Endothelial cell of umbilical vein (primary cell): ENCODE results near the gene ZNF234. TPM values are rescaled to one million over a fixed set of nuclear protein-coding genes. Genes with fewer than 3 reads are reported as not detected.

Source experiments
- BruUV-seq: library from RNA; stranded (reverse); fragments of 400-500 nt; replicated peaks from 2 replicates; lab custom pipeline; 2021; lab: Mats Ljungman, UMichigan
- CTCF ChIA-PET: fragments of 300-600, 350-600 bp; sonication (Branson Sonifier 250); formaldehyde crosslinking; loops from one replicate; lab custom pipeline; 2021; ENCODE audit warnings: antibody characterized with exemption, inconsistent platforms; lab: Charles Lee
- POLR2A ChIA-PET: fragments of 300-600, 350-600 bp; sonication (Branson Sonifier 250); formaldehyde crosslinking; loops from one replicate; lab custom pipeline; 2021; ENCODE audit warnings: antibody characterized with exemption, inconsistent platforms; lab: Charles Lee
- DNase-seq: peaks from one replicate; pipeline ENCODE4 v3.0.0-alpha.2; 2011; ENCODE audit warnings: low read depth, low spot score
- FAIRE-seq: peaks from 2 replicates; lab custom pipeline; 2011; peaks lifted over from hg19 to GRCh38; lab: Jason Lieb, UNC
- H2AFZ ChIP-seq: 2 replicates; pipeline ENCODE4 v1.6.0; 2012; ENCODE audit warnings: low read depth, low read length, control low read depth, inconsistent platforms
- H3K27ac ChIP-seq: 2 replicates; pipeline ENCODE4 v1.5.1; 2011; ENCODE audit warnings: low read depth, mild to moderate bottlenecking, control low read depth, low read length, moderate library complexity; ENCODE audit not compliant: insufficient read depth
- H3K27me3 ChIP-seq, 2 experiments: 2 replicates each; pipeline versions ENCODE4 v1.6.0 to v1.6.1; 2011; ENCODE audit warnings: low read length in 2 of 2, mixed read lengths in 1 of 2; ENCODE audit not compliant: control insufficient read depth in 2 of 2, insufficient read depth in 2 of 2
- H3K36me3 ChIP-seq, 2 experiments: 2 replicates in 1 of 2; 3 replicates in 1 of 2; pipeline ENCODE4 v1.5.1; 2011; ENCODE audit warnings: low read length in 2 of 2, mild to moderate bottlenecking in 1 of 2, moderate library complexity in 1 of 2; ENCODE audit not compliant: control insufficient read depth in 2 of 2, insufficient read depth in 2 of 2; ENCODE audit errors: extremely low read depth in 1 of 2
- H3K4me1 ChIP-seq: 3 replicates; pipeline ENCODE4 v1.5.1; 2011; ENCODE audit warnings: mild to moderate bottlenecking, low read length; ENCODE audit not compliant: control insufficient read depth, insufficient read depth; ENCODE audit errors: extremely low read depth
- H3K4me2 ChIP-seq: 2 replicates; pipeline ENCODE4 v1.6.1; 2011; ENCODE audit warnings: low read length, control low read depth, mixed read lengths; ENCODE audit not compliant: insufficient read depth
- H3K4me3 ChIP-seq, 3 experiments: fragments of 200-600 bp in 1 of 3; sonication (generic), shearing (Covaris generic) in 1 of 3; replicated peaks in 1 of 3; 2 replicates each; pipeline ENCODE4 v1.5.1; 2011 to 2016; ENCODE audit warnings: control low read depth in 3 of 3, low read length in 3 of 3, mild to moderate bottlenecking in 2 of 3, inconsistent platforms in 1 of 3, low read depth in 1 of 3, moderate library complexity in 1 of 3; ENCODE audit not compliant: insufficient read depth in 1 of 3
- H3K79me2 ChIP-seq: 2 replicates; pipeline ENCODE4 v1.6.0; 2012; ENCODE audit warnings: low read length, inconsistent platforms; ENCODE audit not compliant: control insufficient read depth, insufficient read depth
- H3K9ac ChIP-seq: replicated peaks from 2 replicates; pipeline ENCODE3; 2011; ENCODE audit warnings: low read length, control low read depth; ENCODE audit not compliant: insufficient read depth; ENCODE audit errors: extremely low read depth
- H3K9me1 ChIP-seq: replicated peaks from 3 replicates; pipeline ENCODE4 v1.6.0; 2011; ENCODE audit warnings: mild to moderate bottlenecking, low read length; ENCODE audit not compliant: control insufficient read depth, insufficient read depth; ENCODE audit errors: extremely low read depth
- H3K9me3 ChIP-seq: replicated peaks from 2 replicates; pipeline ENCODE4 v1.5.1; 2012; ENCODE audit warnings: low read length, inconsistent platforms; ENCODE audit not compliant: control insufficient read depth, insufficient read depth
- H4K20me1 ChIP-seq: replicated peaks from 2 replicates; pipeline ENCODE3; 2011; ENCODE audit warnings: mild to moderate bottlenecking, low read length; ENCODE audit not compliant: control insufficient read depth, insufficient read depth; ENCODE audit errors: extremely low read depth
- EZH2 ChIP-seq: IDR thresholded peaks from 2 replicates; pipeline ENCODE4 v1.6.1; 2012; ENCODE audit warnings: borderline replicate concordance, low read depth, mild to moderate bottlenecking, moderate library complexity, low read length, inconsistent platforms; ENCODE audit not compliant: severe bottlenecking
- FOS ChIP-seq: IDR thresholded peaks from 2 replicates; pipeline ENCODE4 v1.6.1; 2011; ENCODE audit warnings: mild to moderate bottlenecking, low read length, moderate library complexity, borderline replicate concordance; ENCODE audit not compliant: insufficient read depth
- GATA2 ChIP-seq: IDR thresholded peaks from 2 replicates; pipeline ENCODE4 v1.7.0; 2011; ENCODE audit warnings: low read depth, mild to moderate bottlenecking, moderate library complexity, mixed read lengths, low read length; ENCODE audit not compliant: insufficient read length, insufficient read depth
- JUN ChIP-seq: IDR thresholded peaks from 2 replicates; pipeline ENCODE4 v1.6.1; 2011; ENCODE audit warnings: borderline replicate concordance, low read depth; ENCODE audit not compliant: insufficient read length, insufficient read depth
- MYC ChIP-seq: IDR thresholded peaks from one replicate; pipeline ENCODE4 v1.6.1; 2011; ENCODE audit warnings: mild to moderate bottlenecking, low read depth, low read length
- POLR2A ChIP-seq: IDR thresholded peaks from 2 replicates; pipeline ENCODE4 v1.6.1; 2012; ENCODE audit warnings: low read depth, mild to moderate bottlenecking, control low read depth, low read length
- POLR2AphosphoS5 ChIP-seq: IDR thresholded peaks from 2 replicates; pipeline ENCODE4 v1.6.1; 2012; ENCODE audit warnings: low read depth, mild to moderate bottlenecking, control low read depth, low read length, moderate library complexity; ENCODE audit not compliant: insufficient read depth
- dilution Hi-C: fragments of 300-500 bp; cut with MboI; formaldehyde crosslinking; loops from one replicate; pipeline ENCODE4 v1.15.0; 2019; ENCODE audit warnings: low sequenced_read_pairs; ENCODE audit not compliant: extremely low pct_ligation_motif_present
- intact Hi-C: fragments of 100-400 bp; cut with micrococcal nuclease; formaldehyde crosslinking; loops from one replicate; pipeline ENCODE4 v1.10.0; 2022
- polyA plus RNA-seq, 4 experiments: library from polyadenylated mRNA; depleted of rRNA in 3 of 4; stranded (reverse) in 3 of 4; unstranded in 1 of 4; fragments of >200 nt; gene quantifications; 2 replicates each; pipeline versions ENCODE4 v1.2.1 to v1.2.3, GENCODE V29; 2011 to 2012; ENCODE audit warnings: missing spikeins in 1 of 4
- total RNA-seq: library from RNA; stranded (reverse); gene quantifications from 2 replicates; pipeline ENCODE4 v1.2.3, GENCODE V29; 2021
- TF ChIP-seq, protein P1 (sequence below), 2 donors: IDR thresholded peaks; 1 replicate in 1 of 2; 2 replicates in 1 of 2; pipeline ENCODE4 v1.5.1; 2011; ENCODE audit warnings: low read length in 2 of 2, mild to moderate bottlenecking in 2 of 2, moderate library complexity in 2 of 2, control low read depth in 1 of 2, inconsistent platforms in 1 of 2, low read depth in 1 of 2; ENCODE audit not compliant: insufficient read depth in 1 of 2; ENCODE audit errors: extremely low read depth in 1 of 2
- TF ChIP-seq, protein P2 (sequence below): IDR thresholded peaks from 2 replicates; pipeline ENCODE4 v1.6.1; 2011; ENCODE audit not compliant: insufficient read depth, insufficient read length

ZNF234 gene
- total and polyA plus RNA-seq, 2 donors (not counting 3 experiments of a cell fraction or from before 2014, with no cell fraction given) = 2.5 to 11.9 TPM

DNA sequence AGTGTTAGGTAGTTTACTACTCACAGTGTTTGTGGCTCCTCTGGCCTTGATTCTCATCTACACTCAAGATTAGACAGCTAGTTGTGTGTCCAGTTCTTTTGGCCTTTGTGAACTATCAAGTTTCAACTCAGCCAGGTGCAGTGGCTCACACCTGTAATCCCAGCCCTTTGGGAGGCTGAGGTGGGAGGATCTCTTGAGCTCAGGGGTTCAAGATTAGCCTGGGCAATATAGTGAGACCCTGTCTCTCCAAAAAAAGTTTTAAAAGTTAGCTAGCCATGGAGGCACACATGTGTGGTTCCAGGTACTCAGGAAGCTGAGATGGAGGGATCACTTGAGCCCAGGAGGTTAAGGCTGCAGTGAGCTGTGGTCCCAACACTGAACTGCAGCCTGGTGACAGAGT, 39.6 kb downstream of the ZNF234 start:
- no peaks in the 10 kb centered on the region for H3K4me1 ChIP-seq
- no peak overlapping the region for H3K27ac ChIP-seq
- ChIA-PET CTCF (no interaction called here), POLR2A (no interaction called here)
- no peaks in the 10 kb centered on the region for H3K9me1 ChIP-seq
- H3K9ac ChIP-seq = no peak overlapping the region
- FAIRE-seq (no peak), DNase-seq (no peak)
- dilution Hi-C loops (no loop called here), intact Hi-C loops (no loop called here)
- TF ChIP-seq FOS (no peak), GATA2 (no peak), JUN (no peak), MYC (no peak), POLR2AphosphoS5 (no peak), POLR2A (no peak), EZH2 (no peak)
- TF ChIP-seq, protein P1, sequence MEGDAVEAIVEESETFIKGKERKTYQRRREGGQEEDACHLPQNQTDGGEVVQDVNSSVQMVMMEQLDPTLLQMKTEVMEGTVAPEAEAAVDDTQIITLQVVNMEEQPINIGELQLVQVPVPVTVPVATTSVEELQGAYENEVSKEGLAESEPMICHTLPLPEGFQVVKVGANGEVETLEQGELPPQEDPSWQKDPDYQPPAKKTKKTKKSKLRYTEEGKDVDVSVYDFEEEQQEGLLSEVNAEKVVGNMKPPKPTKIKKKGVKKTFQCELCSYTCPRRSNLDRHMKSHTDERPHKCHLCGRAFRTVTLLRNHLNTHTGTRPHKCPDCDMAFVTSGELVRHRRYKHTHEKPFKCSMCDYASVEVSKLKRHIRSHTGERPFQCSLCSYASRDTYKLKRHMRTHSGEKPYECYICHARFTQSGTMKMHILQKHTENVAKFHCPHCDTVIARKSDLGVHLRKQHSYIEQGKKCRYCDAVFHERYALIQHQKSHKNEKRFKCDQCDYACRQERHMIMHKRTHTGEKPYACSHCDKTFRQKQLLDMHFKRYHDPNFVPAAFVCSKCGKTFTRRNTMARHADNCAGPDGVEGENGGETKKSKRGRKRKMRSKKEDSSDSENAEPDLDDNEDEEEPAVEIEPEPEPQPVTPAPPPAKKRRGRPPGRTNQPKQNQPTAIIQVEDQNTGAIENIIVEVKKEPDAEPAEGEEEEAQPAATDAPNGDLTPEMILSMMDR (IDR thresholded peaks at IDR 0.05; ENCODE audit: extremely low read depth in 1 of 2, insufficient read depth in 1 of 2, low read depth in 1 of 2, low read length in 2 of 2) = no peak
- TF ChIP-seq, protein P2, sequence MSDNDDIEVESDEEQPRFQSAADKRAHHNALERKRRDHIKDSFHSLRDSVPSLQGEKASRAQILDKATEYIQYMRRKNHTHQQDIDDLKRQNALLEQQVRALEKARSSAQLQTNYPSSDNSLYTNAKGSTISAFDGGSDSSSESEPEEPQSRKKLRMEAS = no peak
- no TSS peak for BruUV-seq
- H3K79me2 ChIP-seq = no peaks in the 10 kb centered on the region
- H2AFZ ChIP-seq = no peak overlapping the region
- no peaks in the 10 kb centered on the region for H3K27me3 ChIP-seq
- H4K20me1 ChIP-seq = no peaks in the 10 kb centered on the region
- H3K4me3 ChIP-seq = no peak overlapping the region
- H3K36me3 ChIP-seq = peaks cover 4 to 7% of the 10 kb centered on the region in 2 experiments
- no peak overlapping the region for H3K4me2 ChIP-seq
- peaks cover 15% of the 10 kb centered on the region for H3K9me3 ChIP-seq
